Endometrium (tissue), 2 donors: ENCODE data around the gene IDUA.

ENCODE experiments used
- FAIRE-seq: peaks from 2 replicates; lab custom pipeline; 2012; peaks lifted over from hg19 to GRCh38; lab: Jason Lieb, UNC
- donor health status: control.
- donor health status: control.

IDUA gene

GRCh38 chr4:1031956-1032795 is 45.3 kb downstream of the IDUA start:
- no peak for FAIRE-seq

DNA sequence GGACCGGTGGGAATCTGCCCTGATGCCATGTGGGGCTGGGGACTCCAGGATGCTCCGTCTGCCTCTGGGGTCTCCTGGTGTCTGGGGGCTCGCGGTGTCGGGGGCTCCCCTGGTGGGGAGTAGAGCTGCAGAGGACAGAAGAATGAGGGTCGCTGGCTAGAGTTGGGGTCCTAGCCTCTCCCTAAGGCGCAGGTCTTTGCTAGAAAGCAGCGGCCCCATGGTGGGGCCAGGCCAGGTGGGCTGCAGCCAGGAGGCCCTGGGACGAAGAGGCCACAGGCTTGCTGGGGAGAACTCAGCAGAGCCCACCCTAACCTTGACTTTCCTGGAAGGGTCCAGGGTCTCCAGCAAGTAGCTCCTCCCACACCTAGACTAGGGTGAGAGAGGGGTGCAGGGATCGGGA is 46.0 kb downstream of the IDUA start:
- FAIRE-seq, result no peak

DNA sequence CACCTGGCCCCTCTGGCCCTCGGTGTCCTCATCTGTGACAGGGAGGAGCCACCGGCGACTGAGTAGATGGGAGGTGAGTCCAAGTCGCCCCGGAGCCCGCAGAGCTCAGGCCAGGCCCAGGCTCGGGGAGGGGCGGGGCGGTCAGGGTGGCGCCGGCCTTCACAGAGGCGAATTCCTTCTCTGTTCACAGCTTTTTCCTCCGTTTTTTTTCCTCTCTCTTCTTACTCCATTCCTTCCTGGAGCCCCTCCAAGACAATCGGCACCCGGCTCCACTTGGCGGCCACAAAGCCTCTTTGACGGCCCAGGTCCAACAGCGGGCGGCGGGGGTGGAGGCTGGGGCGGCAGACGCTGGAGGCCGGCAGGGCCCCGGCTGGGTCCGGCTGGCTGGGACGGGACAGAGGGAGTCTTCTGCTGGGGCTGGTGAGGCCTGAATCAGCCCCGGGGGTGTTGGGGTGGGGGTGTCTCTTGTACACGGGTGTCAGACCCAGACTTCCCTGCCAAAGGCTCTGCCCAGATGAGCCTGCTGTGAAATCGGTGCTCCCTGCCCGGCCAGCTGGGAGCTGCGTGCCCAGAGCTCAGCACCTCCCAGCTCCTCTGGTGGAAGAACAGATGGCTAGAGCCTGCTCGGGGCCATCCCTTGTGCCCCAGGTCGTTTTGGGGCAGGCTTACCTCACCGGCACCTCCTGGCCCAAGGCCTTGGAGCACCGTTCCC is 47.2 kb downstream of the IDUA start:
- no peak for FAIRE-seq

- FAIRE-seq, result no peak
Measured at GRCh38 chr4:1035510-1035909, 48.7 kb downstream of the IDUA start.

DNA sequence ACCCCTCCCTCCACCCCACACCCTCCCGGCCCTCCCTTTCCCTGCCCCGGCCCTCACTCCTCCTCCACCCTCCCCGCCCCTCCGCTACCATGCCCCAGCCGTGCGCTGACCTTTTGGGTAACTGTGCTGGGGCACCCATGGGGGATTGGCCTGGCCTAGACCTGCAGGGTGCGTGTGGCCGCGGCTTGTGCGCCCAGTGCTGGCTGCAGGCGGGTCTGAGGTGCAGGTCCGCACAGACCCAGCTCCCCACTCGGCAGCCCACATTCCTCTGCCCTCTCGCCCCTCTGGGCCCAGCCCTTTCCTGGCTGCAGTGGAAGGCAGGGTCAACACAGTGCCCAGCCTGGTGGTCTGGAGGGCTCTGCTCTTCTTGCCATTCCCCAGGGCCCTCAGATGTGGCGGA is 49.3 kb downstream of the IDUA start:
- no peak for FAIRE-seq

DNA sequence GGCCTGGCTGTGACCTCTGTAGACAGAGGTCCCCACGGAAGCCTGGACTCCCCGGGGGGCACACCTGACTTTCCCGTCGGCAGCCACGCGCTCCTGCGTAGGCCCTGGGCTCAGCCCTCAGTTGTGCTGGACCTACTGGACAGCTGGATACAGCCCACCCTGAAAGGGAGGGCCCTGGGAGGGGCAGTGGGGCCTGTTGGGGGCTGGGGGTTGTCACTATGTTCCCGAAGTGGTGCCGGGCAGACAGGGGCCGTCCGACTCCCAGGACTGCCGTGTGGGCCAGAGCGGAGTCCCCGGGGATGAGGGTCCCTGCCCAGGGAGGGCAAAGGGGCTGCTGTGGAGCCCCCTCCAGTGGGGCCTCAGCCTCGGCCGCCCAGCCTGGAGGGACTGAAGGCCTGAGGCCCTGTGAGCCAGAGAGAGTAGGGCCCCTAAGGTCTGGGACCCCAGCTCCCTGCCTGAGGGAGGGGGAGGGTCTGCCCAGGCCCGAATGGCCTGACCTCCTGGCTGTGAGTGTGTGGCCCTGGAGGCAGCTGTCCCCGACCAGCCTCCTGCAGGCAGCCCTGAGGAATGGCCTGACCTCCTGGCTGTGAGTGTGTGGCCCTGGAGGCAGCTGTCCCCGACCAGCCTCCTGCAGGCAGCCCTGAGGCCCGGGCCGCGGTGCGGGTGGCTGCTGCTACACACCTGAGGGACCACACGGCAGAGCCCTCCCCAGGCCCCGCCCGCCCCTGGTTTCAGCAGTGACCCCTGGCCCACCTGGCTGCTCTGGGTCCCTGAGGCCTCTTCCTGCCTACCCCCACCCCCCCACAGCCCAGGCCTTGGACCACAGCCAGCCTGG is 50.3 kb downstream of the IDUA start:
- FAIRE-seq, result no peak

DNA sequence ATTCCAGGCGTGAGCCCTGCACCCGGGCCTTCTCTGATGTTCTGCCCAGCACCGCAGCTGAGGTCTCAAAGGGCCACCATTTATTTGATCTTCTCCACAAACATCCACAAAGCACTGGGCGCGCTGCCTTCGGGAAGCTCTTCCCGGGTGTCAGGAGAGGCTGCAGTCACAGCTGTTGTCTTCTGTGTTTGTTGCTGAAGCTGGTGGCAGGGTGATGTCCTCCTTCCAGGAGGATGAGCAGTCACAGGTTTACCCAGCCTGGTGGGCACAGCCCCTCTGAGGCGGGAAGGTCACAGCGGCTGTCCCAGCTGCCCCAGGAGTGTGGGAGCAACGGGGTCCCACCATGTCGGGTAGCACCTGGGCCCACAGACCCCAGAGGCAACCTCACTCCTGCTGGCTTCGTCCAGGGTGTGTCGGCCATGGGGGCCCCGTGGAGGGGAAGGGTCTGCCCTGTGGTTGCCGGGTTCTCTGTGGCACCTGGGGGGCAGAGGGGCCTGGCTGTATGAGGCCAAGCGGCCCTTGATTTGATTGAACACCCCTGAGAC is 52.2 kb downstream of the IDUA start:
- FAIRE-seq, result no peak

- FAIRE-seq, result no peak
Measured at GRCh38 chr4:1039493-1040343, 52.9 kb downstream of the IDUA start.

DNA sequence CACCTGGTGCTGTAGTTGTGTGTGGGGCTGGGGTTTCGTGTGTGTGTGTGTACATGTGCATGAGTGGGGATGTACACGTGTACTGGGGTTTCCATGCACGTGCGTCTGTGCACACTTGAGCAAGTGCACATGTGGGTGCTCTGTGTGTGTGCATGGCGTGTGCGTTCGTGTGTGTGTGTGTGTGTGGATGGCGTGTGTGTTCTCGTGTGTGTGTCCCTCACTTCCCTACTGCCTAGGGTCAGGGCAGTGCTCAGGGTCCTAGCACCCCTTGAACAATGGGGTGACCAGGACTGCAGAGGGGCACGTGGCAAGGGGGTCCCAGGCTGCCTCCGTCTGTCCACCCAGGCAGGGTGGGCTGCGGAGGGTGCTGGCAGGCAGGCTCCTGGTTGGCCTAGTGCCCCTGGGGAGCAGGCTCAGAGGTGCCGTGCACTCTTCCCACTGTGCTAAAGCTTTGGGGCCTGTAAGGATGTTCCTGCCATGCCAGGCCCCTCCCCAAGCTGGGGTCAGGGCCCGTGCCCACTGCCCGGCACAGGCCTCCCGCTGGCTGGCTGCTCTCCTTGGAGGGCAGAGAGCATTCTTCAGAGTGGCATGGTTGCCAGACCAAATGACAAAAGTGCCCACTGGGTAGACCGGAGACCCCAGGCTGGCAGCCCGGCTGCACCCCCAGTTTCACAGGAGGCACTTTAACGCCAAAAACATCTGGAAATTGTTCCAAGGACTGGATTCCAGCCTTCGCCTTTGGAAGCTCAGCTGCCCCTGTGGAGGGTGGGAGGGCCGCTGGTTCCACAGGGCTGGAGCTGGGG is 53.7 kb downstream of the IDUA start:
- FAIRE-seq, result no peak

DNA sequence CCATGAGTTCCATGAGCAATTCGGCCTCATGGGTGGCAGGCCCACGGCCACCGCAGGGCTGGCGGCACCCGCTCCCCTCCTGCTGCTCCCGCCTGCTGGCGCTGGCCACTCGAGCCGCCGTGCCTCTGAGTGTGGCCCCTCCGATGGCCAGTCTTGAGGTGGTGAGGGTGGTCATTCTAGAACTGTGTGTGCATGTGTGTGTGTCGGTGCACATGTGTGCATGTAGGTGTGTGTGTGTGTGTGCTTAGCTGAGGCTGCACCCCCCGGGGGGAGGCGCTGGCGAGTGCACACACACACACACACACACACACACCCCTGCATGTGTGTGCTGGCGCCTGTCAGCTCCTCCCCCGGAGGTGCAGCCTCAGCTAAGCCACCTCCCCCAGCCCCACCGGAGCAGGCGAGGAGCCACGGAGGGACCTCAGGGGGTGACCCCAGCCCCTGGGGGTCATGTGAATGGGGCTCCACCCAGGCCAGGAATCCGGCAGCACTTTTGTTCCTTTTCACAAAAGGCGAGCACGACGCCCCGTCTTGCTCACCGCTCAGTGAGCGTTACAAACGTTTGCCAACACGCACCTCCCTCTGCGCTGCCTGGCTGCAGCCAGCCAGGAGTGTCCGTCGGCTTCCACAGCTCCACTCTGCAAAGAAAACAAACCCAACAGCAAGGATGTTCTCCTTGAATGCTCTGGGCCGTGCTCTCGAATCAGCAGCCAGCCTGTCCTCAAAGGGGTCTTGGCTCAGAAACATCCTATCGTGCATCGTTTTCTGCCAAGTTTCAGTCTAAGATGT is 54.5 kb downstream of the IDUA start:
- FAIRE-seq, result no peak

GRCh38 chr4:1041936-1042330 is 55.1 kb downstream of the IDUA start:
- no peak for FAIRE-seq

DNA sequence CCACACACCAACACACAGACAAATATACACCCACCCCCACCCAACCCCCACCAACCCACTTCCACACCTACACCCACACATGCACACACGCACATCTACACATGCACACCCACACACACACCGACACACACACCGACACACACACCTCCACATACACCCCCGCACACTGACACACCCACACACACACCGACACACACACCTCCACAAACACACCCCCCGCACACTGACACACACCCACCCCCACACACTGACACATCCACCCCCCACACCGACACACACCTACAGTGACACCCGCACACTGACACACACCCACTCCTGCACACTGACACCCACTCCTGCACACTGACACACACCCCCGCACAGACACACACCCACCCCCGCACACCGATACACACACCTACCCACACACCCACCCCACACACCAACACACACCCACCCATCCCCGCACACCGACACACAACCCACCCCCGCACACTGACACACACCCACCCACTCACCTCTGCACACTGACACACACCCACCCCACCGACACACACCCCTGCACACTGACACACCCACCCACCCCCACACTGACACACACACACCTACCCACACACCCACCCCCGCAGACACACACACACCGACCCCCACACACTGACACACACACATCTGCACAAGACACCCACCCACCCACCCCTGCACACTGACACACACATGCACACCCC is 55.7 kb downstream of the IDUA start:
- FAIRE-seq, result no peak

DNA sequence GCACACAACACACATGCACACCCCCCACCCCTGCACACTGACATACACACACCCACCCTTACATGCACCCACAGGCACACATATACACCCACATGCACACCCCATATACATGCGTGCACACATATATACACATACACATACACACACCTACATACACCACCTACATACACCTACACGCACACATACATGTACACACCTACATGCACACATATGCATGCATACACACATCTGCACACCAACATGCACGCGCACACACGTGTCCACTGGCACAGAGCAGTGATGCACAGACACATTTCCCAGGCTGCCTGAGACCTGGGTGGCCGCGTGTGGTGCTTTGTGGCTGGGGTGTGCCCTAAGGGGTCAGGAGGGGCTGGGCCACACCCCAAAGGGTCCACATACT is 56.3 kb downstream of the IDUA start:
- no peak for FAIRE-seq

DNA sequence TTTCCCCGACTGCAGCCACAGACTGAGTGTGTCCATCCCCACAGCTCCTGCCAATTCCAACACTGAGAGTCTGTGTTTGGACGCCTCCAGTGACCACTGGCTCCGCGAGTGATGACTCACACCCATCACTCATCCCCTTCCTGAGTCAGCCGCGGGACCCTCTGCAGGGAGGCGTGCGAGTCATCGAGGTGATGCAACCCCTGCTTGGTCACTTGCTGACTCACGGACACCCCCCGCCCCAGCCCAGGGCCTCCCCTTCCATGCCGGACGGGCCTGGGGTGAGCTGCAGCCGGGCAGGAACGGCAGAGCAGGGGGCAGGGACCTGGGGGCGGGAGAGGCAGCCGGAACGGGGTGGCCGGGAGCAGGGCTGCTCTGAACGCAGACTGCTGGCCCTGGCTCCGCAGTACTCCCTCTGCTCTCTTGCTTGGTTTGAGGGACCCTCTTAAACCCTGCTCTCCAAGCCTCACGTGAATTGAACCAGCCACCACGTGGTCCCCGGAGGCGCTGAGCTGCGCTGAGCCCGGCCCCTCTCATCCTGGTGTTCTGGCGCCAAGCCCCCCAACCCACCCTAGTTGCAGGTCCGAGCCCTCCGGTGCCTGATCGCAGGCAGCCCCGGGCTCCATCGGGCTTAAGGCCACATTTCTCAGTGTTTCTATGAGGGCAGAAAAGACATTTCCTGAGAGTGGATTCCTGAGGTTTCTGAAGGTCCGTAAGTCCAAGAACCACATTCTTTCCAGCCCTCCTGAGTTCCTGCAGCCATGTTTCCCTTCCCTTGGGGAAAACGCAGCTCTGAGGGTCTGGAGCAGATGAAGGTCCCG is 57.0 kb downstream of the IDUA start:
- no peak for FAIRE-seq

DNA sequence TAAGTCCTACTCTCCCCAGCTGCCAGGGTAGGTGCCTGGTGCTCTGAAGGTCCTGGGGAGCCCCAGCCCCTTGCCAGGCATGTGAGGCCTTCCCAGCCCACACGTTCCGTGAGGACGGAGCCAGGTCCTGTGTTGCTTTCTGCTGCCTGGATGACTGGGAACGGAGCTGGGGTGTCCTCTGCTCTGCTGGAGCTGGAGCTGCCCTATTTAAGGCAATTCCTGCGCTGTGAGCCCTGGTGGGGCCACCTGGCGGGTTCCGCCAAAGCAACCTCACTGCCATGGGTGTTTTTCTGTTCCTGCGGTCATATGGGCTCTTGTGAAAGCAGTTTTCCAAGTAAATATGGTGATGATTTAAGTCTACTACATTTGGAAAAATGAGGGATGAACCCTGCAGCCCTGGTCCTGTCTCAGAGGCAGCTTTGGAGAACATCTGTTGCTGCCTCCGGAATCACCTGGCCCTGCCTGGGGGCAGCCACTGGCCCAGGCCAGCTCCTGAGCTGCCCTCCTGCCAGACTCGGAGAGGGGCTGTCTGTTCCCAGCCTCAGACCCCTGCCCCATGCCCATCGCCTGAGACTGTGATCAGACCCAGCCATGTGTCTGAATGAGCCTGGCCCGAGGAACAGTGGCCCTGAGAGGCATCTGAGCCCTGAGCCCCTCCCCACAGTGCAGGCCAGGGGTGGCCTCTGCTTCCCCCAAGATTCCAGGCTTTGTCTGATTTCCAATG is 57.8 kb downstream of the IDUA start:
- no peak for FAIRE-seq

GRCh38 chr4:1045193-1045594 is 58.4 kb downstream of the IDUA start:
- FAIRE-seq, result no peak

- no peak for FAIRE-seq
Measured at GRCh38 chr4:1045595-1046201, 58.9 kb downstream of the IDUA start.
